Ascending aorta (tissue), 2 donors: Measurements from ENCODE around the gene KLHL40. TPM values are rescaled to one million over a fixed set of nuclear protein-coding genes. Genes with fewer than 3 reads are reported as not detected.
A peak's percentile ranks its signal among the peaks of the same experiment; 100 is the strongest.

Experiments
- DNase-seq, 2 donors: peaks; one replicate each; pipeline ENCODE4 v3.0.0-alpha.2; 2019; ENCODE audit warnings: low spot score in 2 of 2
- H3K27ac ChIP-seq, 2 donors: fragments of 200-600 bp; sonication (generic); one replicate each; pipeline ENCODE4 v1.5.1; 2016 to 2017; ENCODE audit warnings: mild to moderate bottlenecking in 1 of 2
- H3K27me3 ChIP-seq: fragments of 200-600 bp; sonication (generic); one replicate; pipeline ENCODE4 v1.5.1; 2017
- H3K36me3 ChIP-seq, 2 donors: fragments of 200-600 bp; sonication (generic); one replicate each; pipeline ENCODE4 v1.5.1; 2016
- H3K4me1 ChIP-seq, 2 donors: fragments of 200-600 bp; sonication (generic); one replicate each; pipeline ENCODE4 v1.5.1; 2016 to 2017; ENCODE audit warnings: mild to moderate bottlenecking in 1 of 2
- H3K4me3 ChIP-seq, 2 donors: fragments of 200-600 bp; sonication (generic); one replicate each; pipeline ENCODE4 v1.5.1; 2016 to 2017; ENCODE audit warnings: mild to moderate bottlenecking in 1 of 2
- H3K9me3 ChIP-seq, 2 donors: fragments of 200-600 bp; sonication (generic); one replicate each; pipeline ENCODE4 v1.5.1; 2016
- intact Hi-C: fragments of 100-400 bp; cut with DNase I; formaldehyde crosslinking; loops from one replicate; pipeline ENCODE4 v1.15.1; 2023
- total RNA-seq: library from RNA; depleted of rRNA; stranded (reverse); fragments of >200 nt; gene quantifications from one replicate; pipeline ENCODE4 v1.1.0, GENCODE V29; 2016
- TF ChIP-seq, protein P1 (sequence below), 3 experiments: fragments of 200-600 bp in 2 of 3; fragments of 450-650 bp in 1 of 3; sonication (generic) in 2 of 3; IDR thresholded peaks; one replicate each; pipeline ENCODE4 v1.5.1; 2016 to 2019; ENCODE audit warnings: antibody characterized with exemption in 3 of 3, mild to moderate bottlenecking in 1 of 3, moderate library complexity in 1 of 3

KLHL40 gene
- total RNA-seq, 1 donor from 2014 or later, result not detected

DNA sequence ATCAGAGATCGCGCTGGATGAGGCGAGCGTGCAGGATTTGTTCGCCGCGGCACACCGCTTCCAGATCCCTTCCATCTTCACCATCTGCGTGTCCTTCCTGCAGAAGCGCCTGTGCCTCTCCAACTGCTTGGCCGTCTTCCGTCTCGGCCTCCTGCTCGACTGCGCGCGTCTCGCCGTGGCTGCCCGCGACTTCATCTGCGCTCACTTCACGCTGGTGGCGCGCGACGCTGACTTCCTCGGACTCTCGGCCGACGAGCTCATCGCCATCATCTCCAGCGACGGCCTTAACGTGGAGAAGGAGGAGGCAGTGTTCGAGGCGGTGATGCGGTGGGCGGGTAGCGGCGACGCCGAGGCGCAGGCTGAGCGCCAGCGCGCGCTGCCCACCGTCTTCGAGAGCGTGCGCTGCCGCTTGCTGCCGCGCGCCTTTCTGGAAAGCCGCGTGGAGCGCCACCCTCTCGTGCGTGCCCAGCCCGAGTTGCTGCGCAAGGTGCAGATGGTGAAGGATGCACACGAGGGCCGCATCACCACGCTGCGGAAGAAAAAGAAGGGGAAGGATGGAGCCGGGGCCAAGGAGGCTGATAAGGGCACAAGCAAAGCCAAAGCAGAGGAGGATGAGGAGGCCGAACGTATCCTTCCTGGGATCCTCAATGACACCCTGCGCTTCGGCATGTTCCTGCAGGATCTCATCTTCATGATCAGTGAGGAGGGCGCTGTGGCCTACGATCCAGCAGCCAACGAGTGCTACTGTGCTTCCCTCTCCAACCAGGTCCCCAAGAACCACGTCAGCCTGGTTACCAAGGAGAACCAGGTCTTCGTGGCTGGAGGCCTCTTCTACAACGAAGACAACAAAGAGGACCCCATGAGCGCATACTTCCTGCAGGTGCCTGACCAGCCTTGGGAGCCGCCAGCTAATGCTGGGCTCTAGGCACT lies 819 bp downstream of the KLHL40 start:
- DNase-seq, result no peak
- TF ChIP-seq, protein P1, sequence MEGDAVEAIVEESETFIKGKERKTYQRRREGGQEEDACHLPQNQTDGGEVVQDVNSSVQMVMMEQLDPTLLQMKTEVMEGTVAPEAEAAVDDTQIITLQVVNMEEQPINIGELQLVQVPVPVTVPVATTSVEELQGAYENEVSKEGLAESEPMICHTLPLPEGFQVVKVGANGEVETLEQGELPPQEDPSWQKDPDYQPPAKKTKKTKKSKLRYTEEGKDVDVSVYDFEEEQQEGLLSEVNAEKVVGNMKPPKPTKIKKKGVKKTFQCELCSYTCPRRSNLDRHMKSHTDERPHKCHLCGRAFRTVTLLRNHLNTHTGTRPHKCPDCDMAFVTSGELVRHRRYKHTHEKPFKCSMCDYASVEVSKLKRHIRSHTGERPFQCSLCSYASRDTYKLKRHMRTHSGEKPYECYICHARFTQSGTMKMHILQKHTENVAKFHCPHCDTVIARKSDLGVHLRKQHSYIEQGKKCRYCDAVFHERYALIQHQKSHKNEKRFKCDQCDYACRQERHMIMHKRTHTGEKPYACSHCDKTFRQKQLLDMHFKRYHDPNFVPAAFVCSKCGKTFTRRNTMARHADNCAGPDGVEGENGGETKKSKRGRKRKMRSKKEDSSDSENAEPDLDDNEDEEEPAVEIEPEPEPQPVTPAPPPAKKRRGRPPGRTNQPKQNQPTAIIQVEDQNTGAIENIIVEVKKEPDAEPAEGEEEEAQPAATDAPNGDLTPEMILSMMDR (IDR thresholded peaks at IDR 0.05), result no peak
- intact Hi-C loops, result loop anchor here (2.0 kb wide), 1 partner anchor 59 kb away; no protein-coding TSS in a partner anchor
- no peaks in the 10 kb centered on the region for H3K9me3 ChIP-seq
- H3K4me1 ChIP-seq, result peaks cover 7 to 28% of the 10 kb centered on the region in 2 donors
- H3K27ac ChIP-seq, result no peak overlapping the region
- H3K4me3 ChIP-seq, result peak overlapping the region in 1 of 2 donors; percentile 50
- no peaks in the 10 kb centered on the region for H3K36me3 ChIP-seq
- no peaks in the 10 kb centered on the region for H3K27me3 ChIP-seq

DNA sequence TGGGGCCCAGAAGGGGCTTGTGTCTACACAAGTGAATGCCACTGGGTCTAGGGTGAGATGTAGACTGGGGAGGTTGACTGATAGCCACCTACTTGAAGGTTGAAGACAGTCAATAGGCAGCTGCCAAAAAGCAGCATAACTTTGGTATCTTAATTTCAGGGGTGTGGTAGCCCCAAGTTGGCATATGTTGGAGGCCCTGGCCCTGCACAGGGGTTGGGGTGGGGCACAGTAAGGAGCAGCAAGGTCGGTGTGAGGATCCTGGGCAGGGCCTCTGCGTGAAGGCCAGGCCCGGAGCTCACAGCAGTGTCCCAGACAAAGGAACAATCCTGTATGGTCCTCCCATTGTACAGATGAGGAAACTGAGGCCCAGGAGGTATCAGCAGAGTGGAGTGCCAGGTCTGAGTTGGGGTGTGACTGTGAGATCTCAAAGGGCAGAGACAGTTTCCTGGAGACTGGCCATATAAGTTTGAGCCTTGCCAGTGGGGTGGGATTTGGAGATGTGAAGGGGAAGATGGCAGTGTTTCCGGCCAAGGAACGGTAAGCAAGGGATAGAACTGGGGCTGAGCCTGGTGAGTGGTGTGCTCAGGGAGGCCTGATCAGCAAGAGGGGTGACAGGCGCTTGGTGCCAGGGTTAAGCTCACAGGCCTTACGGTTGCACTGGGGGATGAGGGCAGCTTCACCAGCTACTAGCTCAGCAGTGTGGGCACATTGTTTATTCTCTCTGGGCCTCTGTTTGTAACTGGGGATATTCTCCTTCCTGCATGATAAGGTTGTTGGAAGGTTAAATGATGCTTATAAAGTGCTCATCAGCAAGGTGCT lies 1.7 kb downstream of the KLHL40 start:
- Histone ChIP-seq H3K27ac (no peak overlapping the region), H3K4me1 (peaks cover 7 to 28% of the 10 kb centered on the region in 2 donors), H3K36me3 (no peaks in the 10 kb centered on the region), H3K4me3 (no peak overlapping the region), H3K27me3 (no peaks in the 10 kb centered on the region), H3K9me3 (no peaks in the 10 kb centered on the region)
- TF ChIP-seq, protein P1 (IDR thresholded peaks at IDR 0.05), result no peak
- intact Hi-C loops, result no loop called here
- DNase-seq, result no peak

DNA sequence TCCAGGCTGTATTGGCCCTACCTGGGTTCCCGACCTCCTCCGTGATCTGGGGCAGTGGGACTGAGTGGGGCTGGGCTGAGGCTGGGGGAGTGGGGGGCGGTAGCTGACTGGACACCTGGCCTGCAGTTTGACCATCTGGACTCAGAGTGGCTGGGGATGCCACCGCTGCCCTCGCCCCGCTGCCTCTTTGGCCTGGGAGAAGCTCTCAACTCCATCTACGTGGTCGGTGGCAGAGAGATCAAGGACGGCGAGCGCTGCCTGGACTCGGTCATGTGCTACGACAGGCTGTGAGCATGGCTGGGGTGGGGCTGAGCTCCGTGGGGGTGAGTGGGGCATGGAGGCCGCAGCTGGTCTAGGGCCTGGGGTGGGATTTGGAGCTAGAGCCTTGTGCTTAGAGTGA lies 2.7 kb downstream of the KLHL40 start:
- TF ChIP-seq, protein P1 (IDR thresholded peaks at IDR 0.05), result no peak
- Histone ChIP-seq H3K4me1 (peaks cover 7 to 26% of the 10 kb centered on the region in 2 donors), H3K27me3 (no peaks in the 10 kb centered on the region), H3K9me3 (no peaks in the 10 kb centered on the region), H3K36me3 (no peaks in the 10 kb centered on the region), H3K4me3 (no peak overlapping the region), H3K27ac (no peak overlapping the region)
- DNase-seq, result no peak
- intact Hi-C loops, result no loop called here

DNA sequence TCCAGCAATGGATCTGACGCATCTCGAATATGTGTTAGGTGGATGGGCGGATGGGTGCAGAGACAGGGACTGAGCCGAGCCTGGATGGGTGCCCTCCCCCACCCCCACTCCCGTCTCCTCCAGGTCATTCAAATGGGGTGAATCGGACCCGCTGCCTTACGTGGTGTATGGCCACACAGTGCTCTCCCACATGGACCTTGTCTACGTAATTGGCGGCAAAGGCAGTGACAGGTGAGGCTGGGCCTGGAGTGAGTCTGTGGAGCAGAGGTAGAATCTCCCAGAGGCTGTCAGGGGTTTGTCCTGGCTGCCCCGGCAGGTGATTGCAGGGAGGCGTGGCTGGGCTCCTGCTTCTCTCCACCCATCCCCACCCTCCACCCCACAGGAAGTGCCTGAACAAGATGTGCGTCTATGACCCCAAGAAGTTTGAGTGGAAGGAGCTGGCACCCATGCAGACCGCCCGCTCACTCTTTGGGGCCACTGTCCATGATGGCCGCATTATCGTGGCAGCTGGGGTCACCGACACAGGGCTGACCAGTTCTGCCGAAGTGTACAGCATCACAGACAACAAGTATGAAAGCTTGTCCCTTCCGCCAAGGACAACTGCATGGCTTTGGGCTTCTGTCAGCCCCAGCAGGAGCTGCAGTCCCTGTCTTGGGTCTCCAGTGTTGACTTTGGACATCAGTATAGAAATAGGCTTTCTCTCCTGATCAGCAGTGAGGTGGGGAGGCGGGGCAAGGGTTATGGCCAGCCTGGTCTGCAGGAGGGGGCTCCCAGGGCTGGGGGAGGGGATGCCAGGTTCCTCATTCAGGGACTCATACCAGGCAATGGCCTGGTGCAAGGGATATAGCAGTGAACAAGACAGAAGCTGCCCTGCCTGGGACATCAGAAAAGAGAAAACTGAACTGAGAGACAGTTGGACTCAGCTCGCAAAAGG lies 3.4 kb downstream of the KLHL40 start:
- TF ChIP-seq, protein P1 (IDR thresholded peaks at IDR 0.05), result no peak
- no peak for DNase-seq

More for the DNA sequence above, 3.4 kb downstream of the KLHL40 start:
- intact Hi-C loops, result no loop called here
- Histone ChIP-seq H3K36me3 (no peaks in the 10 kb centered on the region), H3K4me1 (peaks cover 3 to 21% of the 10 kb centered on the region in 2 donors), H3K4me3 (no peak overlapping the region), H3K27me3 (no peaks in the 10 kb centered on the region), H3K9me3 (no peaks in the 10 kb centered on the region), H3K27ac (no peak overlapping the region)
